WTC11 (cell line): ENCODE results near the gene INTS6L.

ENCODE experiments used
- CREB1 ChIP-seq: sonication (generic); formaldehyde crosslinking; IDR thresholded peaks from 2 replicates; pipeline ENCODE4 v1.8.0; 2023; ENCODE audit warnings: mild to moderate bottlenecking, missing genetic modification reagents
- CTCF ChIP-seq: fragments of 200-600 bp; IDR thresholded peaks from 2 replicates; pipeline ENCODE4 v1.8.0; 2022; ENCODE audit warnings: antibody characterized with exemption
- NR3C1 ChIP-seq: sonication (generic); formaldehyde crosslinking; conservative IDR thresholded peaks from 2 replicates; pipeline ENCODE4 v1.8.1; 2023; ENCODE audit warnings: low read depth, mild to moderate bottlenecking, missing genetic modification reagents
- SMAD3 ChIP-seq: sonication (generic); formaldehyde crosslinking; IDR thresholded peaks from 2 replicates; pipeline ENCODE4 v1.8.0; 2022; ENCODE audit warnings: missing genetic modification reagents, mild to moderate bottlenecking, borderline replicate concordance
- USF1 ChIP-seq: sonication (generic); formaldehyde crosslinking; IDR thresholded peaks from 2 replicates; pipeline ENCODE4 v1.8.0; 2022; ENCODE audit warnings: mild to moderate bottlenecking, missing genetic modification reagents
- ZNF121 ChIP-seq: sonication (generic); formaldehyde crosslinking; IDR thresholded peaks from 2 replicates; pipeline ENCODE4 v1.8.0; 2023; ENCODE audit warnings: missing genetic modification reagents
- TF ChIP-seq, protein P1 (sequence below): sonication (generic); formaldehyde crosslinking; IDR thresholded peaks from 2 replicates; pipeline ENCODE4 v1.8.0; 2022; ENCODE audit warnings: mild to moderate bottlenecking, missing genetic modification reagents
- TF ChIP-seq, protein P2 (sequence below): sonication (generic); formaldehyde crosslinking; IDR thresholded peaks from 2 replicates; pipeline ENCODE4 v1.8.1; 2022; ENCODE audit warnings: missing genetic modification reagents, borderline replicate concordance

- TF ChIP-seq CTCF (no peak), SMAD3 (CRISPR knock-in tag) (no peak), USF1 (CRISPR knock-in tag) (no peak), ZNF121 (CRISPR knock-in tag) (no peak), NR3C1 (no peak), CREB1 (no peak)
- TF ChIP-seq, protein P1, sequence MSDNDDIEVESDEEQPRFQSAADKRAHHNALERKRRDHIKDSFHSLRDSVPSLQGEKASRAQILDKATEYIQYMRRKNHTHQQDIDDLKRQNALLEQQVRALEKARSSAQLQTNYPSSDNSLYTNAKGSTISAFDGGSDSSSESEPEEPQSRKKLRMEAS = no peak
- TF ChIP-seq, protein P2, sequence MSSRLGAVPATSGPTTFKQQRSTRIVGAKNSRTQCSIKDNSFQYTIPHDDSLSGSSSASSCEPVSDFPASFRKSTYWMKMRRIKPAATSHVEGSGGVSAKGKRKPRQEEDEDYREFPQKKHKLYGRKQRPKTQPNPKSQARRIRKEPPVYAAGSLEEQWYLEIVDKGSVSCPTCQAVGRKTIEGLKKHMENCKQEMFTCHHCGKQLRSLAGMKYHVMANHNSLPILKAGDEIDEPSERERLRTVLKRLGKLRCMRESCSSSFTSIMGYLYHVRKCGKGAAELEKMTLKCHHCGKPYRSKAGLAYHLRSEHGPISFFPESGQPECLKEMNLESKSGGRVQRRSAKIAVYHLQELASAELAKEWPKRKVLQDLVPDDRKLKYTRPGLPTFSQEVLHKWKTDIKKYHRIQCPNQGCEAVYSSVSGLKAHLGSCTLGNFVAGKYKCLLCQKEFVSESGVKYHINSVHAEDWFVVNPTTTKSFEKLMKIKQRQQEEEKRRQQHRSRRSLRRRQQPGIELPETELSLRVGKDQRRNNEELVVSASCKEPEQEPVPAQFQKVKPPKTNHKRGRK (CRISPR knock-in tag) = no peak
Observed at GRCh38 chrX:135489542-135489941, 30.9 kb upstream of the INTS6L start.
